ENCODE measurements around the gene UTS2R. TPM values are rescaled to one million over a fixed set of nuclear protein-coding genes. Genes with fewer than 3 reads are reported as not detected.
A peak's percentile ranks its signal among the peaks of the same experiment; 100 is the strongest.

Gene UTS2R
- total RNA-seq = not detected in 2 replicates

DNA sequence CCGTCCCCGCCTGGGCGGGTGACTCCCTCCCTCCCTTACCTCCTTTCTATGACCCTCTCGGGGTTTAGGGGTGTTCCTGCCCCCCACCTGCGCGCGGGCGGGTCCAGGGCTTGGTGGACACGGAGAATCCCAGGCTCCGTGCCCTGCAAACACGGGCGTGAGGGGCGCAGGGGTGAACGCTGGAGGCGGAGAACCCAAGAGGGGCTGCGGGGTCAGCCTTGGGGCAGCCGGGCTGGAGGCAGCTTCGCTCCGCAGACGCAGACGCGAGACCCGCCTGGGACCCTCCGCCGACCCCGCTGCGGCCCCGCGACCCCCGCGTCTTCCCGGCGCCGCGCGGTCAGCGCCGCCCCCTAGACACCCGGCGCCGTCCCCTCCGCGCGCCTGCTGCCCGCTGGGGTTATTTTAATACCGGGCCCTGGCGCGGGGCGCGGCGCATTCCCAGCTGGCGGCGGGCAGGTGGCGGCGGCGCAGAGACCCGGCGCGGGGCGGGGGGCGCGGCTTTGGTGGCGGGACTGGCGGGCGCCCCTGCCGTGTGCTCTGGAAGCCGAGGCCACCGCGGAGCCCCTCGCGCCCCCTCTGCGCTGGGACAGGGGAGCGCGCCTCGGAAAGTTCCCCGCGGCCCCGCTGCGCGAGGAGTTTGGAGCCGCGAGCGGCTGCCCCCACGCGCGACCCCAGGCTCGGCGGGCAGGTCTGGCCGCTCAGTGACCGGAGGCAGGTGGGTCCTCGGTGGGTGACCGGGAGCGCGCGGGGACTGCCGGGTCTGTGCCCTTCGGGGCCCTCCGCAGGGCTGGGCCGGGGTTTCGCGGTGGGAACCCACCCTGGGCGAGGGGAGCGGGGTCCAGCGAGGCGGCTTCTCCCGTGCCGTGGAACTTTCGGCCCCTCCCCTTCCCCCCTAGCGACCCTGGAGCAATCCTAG, at the start of gene UTS2R:
Gene UTS2R (plus strand): TSS at position 433 of the 916 bp plus-strand sequence. CDS start 2,560 bp downstream, outside the sequence.
- Histone ChIP-seq H3K36me3 (ENCODE audit: control insufficient read depth, insufficient read depth, low read length) (no peaks in the 10 kb centered on the region), H3K27me3 (ENCODE audit: control insufficient read depth, insufficient read depth, low read length) (peaks cover 31% of the 10 kb centered on the region), H3K4me3 (ENCODE audit: low read depth, low read length) (no peak within 1 kb of the TSS)
- TF ChIP-seq, protein P1, sequence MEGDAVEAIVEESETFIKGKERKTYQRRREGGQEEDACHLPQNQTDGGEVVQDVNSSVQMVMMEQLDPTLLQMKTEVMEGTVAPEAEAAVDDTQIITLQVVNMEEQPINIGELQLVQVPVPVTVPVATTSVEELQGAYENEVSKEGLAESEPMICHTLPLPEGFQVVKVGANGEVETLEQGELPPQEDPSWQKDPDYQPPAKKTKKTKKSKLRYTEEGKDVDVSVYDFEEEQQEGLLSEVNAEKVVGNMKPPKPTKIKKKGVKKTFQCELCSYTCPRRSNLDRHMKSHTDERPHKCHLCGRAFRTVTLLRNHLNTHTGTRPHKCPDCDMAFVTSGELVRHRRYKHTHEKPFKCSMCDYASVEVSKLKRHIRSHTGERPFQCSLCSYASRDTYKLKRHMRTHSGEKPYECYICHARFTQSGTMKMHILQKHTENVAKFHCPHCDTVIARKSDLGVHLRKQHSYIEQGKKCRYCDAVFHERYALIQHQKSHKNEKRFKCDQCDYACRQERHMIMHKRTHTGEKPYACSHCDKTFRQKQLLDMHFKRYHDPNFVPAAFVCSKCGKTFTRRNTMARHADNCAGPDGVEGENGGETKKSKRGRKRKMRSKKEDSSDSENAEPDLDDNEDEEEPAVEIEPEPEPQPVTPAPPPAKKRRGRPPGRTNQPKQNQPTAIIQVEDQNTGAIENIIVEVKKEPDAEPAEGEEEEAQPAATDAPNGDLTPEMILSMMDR (IDR thresholded peaks at IDR 0.05; ENCODE audit: insufficient read depth, low read length, severe bottlenecking) = no peak
- DNase-seq (ENCODE audit: low read depth) (no peak), FAIRE-seq (no peak)

DNA sequence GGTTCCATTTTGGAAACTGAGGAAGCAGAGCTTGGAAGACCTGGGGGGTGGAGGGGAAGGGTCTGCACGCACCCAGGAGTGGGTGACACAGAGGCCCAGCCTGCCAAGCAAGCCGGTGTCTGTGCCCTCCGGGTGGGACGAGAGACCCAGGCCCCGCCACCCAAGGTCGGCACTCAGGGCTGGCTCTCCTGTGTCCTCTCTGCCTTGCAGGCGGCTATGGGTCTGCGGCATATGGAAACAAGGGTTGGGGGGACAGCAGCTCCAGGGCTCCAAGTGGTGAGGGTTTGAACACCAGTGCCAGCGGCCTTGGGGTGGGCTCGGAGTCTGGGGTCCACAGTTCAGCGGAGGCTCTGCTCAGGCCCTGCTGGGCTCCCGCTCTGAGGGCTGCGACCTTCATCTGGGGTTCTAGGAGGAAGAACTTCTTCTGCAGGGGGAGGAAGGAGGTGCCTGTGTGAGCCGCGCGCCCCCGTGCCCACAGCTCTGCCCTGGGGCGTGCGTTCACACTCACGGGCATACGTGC, 49.6 kb upstream of the UTS2R start:
- H3K4me3 ChIP-seq (ENCODE audit: low read depth, low read length) = no peak overlapping the region
- no peaks in the 10 kb centered on the region for H3K36me3 ChIP-seq (ENCODE audit: control insufficient read depth, insufficient read depth, low read length)
- TF ChIP-seq, protein P1 (IDR thresholded peaks at IDR 0.05; ENCODE audit: insufficient read depth, low read length, severe bottlenecking) = no peak
- DNase-seq (ENCODE audit: low read depth) = no peak
- FAIRE-seq = no peak
- H3K27me3 ChIP-seq (ENCODE audit: control insufficient read depth, insufficient read depth, low read length) = no peaks in the 10 kb centered on the region

DNA sequence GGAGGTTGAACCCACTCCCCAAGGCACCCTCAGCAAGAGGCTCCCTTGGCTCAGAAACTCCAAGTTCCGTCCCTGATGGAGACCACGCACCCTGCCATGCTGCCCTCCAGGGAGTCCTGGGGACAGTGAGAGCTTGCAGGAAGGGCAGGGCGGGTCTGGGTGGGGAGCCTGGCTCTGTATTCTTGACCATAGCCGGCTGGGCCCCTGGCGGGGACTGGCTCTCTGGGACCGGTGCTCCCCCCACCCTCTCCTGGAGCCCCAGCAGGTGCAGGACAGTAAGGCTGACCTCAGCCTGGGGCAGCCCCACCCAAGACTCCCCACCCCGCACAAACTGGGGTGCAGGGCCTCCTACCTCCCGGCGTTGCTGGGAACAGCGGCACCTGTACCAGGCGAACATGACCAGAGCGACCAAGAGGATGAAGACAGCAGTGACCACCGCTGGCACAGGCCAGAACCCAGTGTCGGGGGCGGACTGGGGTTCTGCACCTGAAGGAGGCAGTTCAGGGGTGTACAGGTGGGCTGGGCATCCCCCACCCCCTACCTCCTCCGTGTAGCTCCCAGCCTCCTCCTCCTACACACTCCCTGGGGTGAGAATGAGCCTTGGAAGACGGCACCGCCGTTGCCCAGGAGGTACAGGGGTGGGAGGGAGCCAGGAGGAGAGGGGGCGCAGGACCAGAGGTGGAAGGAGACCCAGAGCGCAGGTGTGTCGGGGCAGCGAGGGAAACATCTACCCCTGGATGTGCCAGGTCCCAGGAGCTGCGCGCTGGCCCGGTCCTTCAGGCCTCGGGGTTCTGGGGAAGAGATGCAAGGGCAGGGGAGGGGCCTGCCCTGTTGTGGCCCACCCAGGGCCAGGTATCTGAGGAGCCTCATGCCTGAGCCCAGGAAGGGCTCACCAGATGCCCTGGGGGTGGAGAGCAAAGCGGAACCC, 48.8 kb upstream of the UTS2R start:
- FAIRE-seq = no peak
- H3K4me3 ChIP-seq (ENCODE audit: low read depth, low read length) = no peak overlapping the region
- no peak for DNase-seq (ENCODE audit: low read depth)
- no peaks in the 10 kb centered on the region for H3K27me3 ChIP-seq (ENCODE audit: control insufficient read depth, insufficient read depth, low read length)
- TF ChIP-seq, protein P1 (IDR thresholded peaks at IDR 0.05; ENCODE audit: insufficient read depth, low read length, severe bottlenecking) = no peak
- H3K36me3 ChIP-seq (ENCODE audit: control insufficient read depth, insufficient read depth, low read length) = no peaks in the 10 kb centered on the region

GRCh38 chr17:82323514-82324234, 47.9 kb upstream of the UTS2R start:
- DNase-seq (ENCODE audit: low read depth) (no peak), FAIRE-seq (no peak)
- Histone ChIP-seq H3K27me3 (ENCODE audit: control insufficient read depth, insufficient read depth, low read length) (no peaks in the 10 kb centered on the region), H3K36me3 (ENCODE audit: control insufficient read depth, insufficient read depth, low read length) (no peaks in the 10 kb centered on the region), H3K4me3 (ENCODE audit: low read depth, low read length) (no peak overlapping the region)
- TF ChIP-seq, protein P1 (IDR thresholded peaks at IDR 0.05; ENCODE audit: insufficient read depth, low read length, severe bottlenecking) = no peak

DNA sequence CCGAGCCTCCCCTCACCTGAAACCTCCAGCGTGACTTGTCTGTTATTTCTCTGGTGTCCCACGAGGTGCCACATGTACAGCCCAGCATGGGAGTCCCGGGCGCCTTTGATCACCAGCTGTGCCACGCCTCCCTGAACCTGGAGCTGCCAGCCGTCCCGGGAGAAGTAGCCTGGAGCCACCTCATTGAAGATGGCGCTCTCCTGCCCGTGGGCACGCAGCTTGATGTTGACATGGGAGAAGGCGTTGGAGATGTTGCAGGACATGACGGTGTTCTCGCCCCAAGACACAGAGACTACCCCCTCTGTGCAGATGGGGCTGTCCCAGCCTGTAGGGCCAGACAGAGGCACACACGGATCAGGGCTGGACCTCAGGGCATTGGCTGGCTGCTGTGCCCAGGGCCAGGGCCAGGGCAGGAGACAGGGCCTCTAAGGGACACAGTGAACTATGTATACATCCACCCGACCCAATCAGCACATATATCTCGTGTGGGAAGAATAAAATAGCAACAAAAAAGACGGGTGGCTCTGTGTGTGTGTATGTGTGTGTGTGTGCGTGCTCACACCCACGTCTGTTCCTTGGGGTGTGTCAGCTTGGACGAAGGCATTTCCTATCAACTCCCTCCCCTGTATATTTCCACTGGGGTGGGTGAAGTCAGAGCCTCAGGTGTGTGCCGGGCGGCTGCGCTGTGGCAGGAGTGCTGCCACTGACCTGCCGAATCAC, 46.8 kb upstream of the UTS2R start:
- TF ChIP-seq, protein P1 (IDR thresholded peaks at IDR 0.05; ENCODE audit: insufficient read depth, low read length, severe bottlenecking) = no peak
- no peaks in the 10 kb centered on the region for H3K36me3 ChIP-seq (ENCODE audit: control insufficient read depth, insufficient read depth, low read length)
- H3K27me3 ChIP-seq (ENCODE audit: control insufficient read depth, insufficient read depth, low read length) = peaks cover 1% of the 10 kb centered on the region
- FAIRE-seq (no peak), DNase-seq (ENCODE audit: low read depth) (peak; percentile 31)
- no peak overlapping the region for H3K4me3 ChIP-seq (ENCODE audit: low read depth, low read length)

Data from bronchial epithelial cell (primary cell).